WTC11 (cell line): ENCODE data around the gene DMRTA1. TPM values are rescaled to one million over a fixed set of nuclear protein-coding genes. Genes with fewer than 3 reads are reported as not detected.

Experiments used
- ARID4B ChIP-seq: sonication (generic); formaldehyde crosslinking; IDR thresholded peaks from 2 replicates; pipeline ENCODE4 v1.8.0; 2023; ENCODE audit warnings: missing genetic modification reagents, mild to moderate bottlenecking, borderline replicate concordance
- ATF3 ChIP-seq: sonication (generic); formaldehyde crosslinking; conservative IDR thresholded peaks from 2 replicates; pipeline ENCODE4 v1.8.1; 2022; ENCODE audit warnings: mild to moderate bottlenecking, missing genetic modification reagents
- FOXJ3 ChIP-seq: sonication (generic); formaldehyde crosslinking; IDR thresholded peaks from 2 replicates; pipeline ENCODE4 v1.9.0; 2021; ENCODE audit warnings: missing genetic modification reagents, mild to moderate bottlenecking, borderline replicate concordance
- FOXK1 ChIP-seq: sonication (generic); formaldehyde crosslinking; IDR thresholded peaks from 2 replicates; pipeline ENCODE4 v1.8.0; 2022; ENCODE audit warnings: mild to moderate bottlenecking, moderate library complexity, missing genetic modification reagents
- FOXP1 ChIP-seq: sonication (generic); formaldehyde crosslinking; IDR thresholded peaks from 2 replicates; pipeline ENCODE4 v1.8.0; 2022; ENCODE audit warnings: missing genetic modification reagents, mild to moderate bottlenecking, moderate library complexity, borderline replicate concordance
- FOXP4 ChIP-seq: sonication (generic); formaldehyde crosslinking; IDR thresholded peaks from 2 replicates; pipeline ENCODE4 v1.8.0; 2022; ENCODE audit warnings: mild to moderate bottlenecking, missing genetic modification reagents
- GABPB1 ChIP-seq: sonication (generic); formaldehyde crosslinking; IDR thresholded peaks from 2 replicates; pipeline ENCODE4 v1.8.1; 2023; ENCODE audit warnings: mild to moderate bottlenecking, missing genetic modification reagents
- MYBL2 ChIP-seq: sonication (generic); formaldehyde crosslinking; IDR thresholded peaks from 2 replicates; pipeline ENCODE4 v1.8.1; 2023; ENCODE audit warnings: mild to moderate bottlenecking, moderate library complexity, missing genetic modification reagents
- NR1H2 ChIP-seq: sonication (generic); formaldehyde crosslinking; IDR thresholded peaks from 2 replicates; pipeline ENCODE4 v1.9.0; 2021; ENCODE audit warnings: mild to moderate bottlenecking, moderate library complexity, missing genetic modification reagents
- NR2C2 ChIP-seq: sonication (generic); formaldehyde crosslinking; IDR thresholded peaks from 2 replicates; pipeline ENCODE4 v1.8.0; 2022; ENCODE audit warnings: mild to moderate bottlenecking, missing genetic modification reagents
- RELA ChIP-seq: sonication (generic); formaldehyde crosslinking; IDR thresholded peaks from 2 replicates; pipeline ENCODE4 v1.8.1; 2022; ENCODE audit warnings: missing genetic modification reagents, mild to moderate bottlenecking, borderline replicate concordance
- SMAD4 ChIP-seq: sonication (generic); formaldehyde crosslinking; IDR thresholded peaks from 2 replicates; pipeline ENCODE4 v1.8.0; 2022; ENCODE audit warnings: mild to moderate bottlenecking, missing genetic modification reagents
- ZBTB43 ChIP-seq: sonication (generic); formaldehyde crosslinking; IDR thresholded peaks from 2 replicates; pipeline ENCODE4 v1.8.1; 2023; ENCODE audit warnings: mild to moderate bottlenecking, missing genetic modification reagents
- ZNF121 ChIP-seq: sonication (generic); formaldehyde crosslinking; IDR thresholded peaks from 2 replicates; pipeline ENCODE4 v1.8.0; 2023; ENCODE audit warnings: missing genetic modification reagents
- ZNF263 ChIP-seq: sonication (generic); formaldehyde crosslinking; IDR thresholded peaks from 2 replicates; pipeline ENCODE4 v1.8.1; 2022; ENCODE audit warnings: low read depth, mild to moderate bottlenecking, moderate library complexity, missing genetic modification reagents
- ZNF281 ChIP-seq: sonication (generic); formaldehyde crosslinking; IDR thresholded peaks from 2 replicates; pipeline ENCODE4 v1.8.0; 2023; ENCODE audit warnings: mild to moderate bottlenecking, missing genetic modification reagents
- ZNF425 ChIP-seq: fragments of 250-450 bp; sonication (Bioruptor Pico); conservative IDR thresholded peaks from 2 replicates; pipeline ENCODE4 v1.9.0; 2021; ENCODE audit warnings: mild to moderate bottlenecking
- total RNA-seq: library from RNA; stranded (reverse); gene quantifications from 3 replicates; pipeline ENCODE4 v1.2.3, GENCODE V29; 2021
- TF ChIP-seq, protein P1 (sequence below): sonication (generic); formaldehyde crosslinking; IDR thresholded peaks from 2 replicates; pipeline ENCODE4 v1.8.1; 2023; ENCODE audit warnings: mild to moderate bottlenecking, missing genetic modification reagents, borderline replicate concordance
- TF ChIP-seq, protein P2 (sequence below): fragments of 200-600 bp; IDR thresholded peaks from 2 replicates; pipeline ENCODE4 v1.8.0; 2022; ENCODE audit warnings: antibody characterized with exemption

The DMRTA1 gene
- total RNA-seq, 1 experiment from 2014 or later: 2.4 TPM

DNA sequence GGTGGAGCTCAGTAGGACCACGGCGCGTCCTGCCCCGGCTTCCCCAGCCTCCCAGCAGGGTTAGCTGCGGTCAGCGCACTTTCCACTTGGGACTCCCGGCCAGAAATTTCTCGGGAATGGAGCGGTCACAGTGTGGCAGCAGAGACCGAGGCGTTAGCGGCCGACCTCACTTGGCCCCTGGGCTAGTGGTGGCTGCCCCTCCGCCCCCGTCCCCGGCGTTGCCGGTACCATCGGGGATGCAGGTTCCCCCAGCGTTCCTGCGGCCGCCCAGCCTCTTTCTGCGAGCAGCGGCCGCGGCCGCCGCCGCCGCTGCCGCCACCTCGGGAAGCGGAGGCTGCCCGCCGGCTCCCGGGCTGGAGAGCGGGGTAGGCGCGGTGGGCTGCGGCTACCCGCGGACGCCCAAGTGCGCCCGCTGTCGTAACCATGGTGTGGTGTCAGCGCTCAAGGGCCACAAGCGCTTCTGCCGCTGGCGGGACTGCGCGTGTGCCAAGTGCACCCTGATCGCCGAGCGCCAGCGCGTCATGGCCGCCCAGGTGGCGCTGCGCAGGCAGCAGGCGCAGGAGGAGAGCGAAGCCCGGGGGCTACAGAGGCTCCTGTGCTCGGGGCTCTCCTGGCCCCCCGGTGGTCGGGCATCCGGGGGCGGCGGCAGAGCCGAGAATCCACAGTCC is 460 bp downstream of the DMRTA1 start (continued):
- no peak for TF ChIP-seq ZNF281 (CRISPR knock-in tag)
- 0 out of 2 replicates have a peak, but pooled peaks have one; percentile 87 for TF ChIP-seq RELA (CRISPR knock-in tag)
- peak; percentile 52; the same call in 1 of the 2 replicates for TF ChIP-seq FOXP1 (CRISPR knock-in tag)
- TF ChIP-seq ZBTB43 (CRISPR knock-in tag): no peak; the same call in 1 of the 2 replicates
- 0 out of 2 replicates have a peak, but pooled peaks have one; percentile 20 for TF ChIP-seq ZNF263 (CRISPR knock-in tag)
- TF ChIP-seq, protein P1, sequence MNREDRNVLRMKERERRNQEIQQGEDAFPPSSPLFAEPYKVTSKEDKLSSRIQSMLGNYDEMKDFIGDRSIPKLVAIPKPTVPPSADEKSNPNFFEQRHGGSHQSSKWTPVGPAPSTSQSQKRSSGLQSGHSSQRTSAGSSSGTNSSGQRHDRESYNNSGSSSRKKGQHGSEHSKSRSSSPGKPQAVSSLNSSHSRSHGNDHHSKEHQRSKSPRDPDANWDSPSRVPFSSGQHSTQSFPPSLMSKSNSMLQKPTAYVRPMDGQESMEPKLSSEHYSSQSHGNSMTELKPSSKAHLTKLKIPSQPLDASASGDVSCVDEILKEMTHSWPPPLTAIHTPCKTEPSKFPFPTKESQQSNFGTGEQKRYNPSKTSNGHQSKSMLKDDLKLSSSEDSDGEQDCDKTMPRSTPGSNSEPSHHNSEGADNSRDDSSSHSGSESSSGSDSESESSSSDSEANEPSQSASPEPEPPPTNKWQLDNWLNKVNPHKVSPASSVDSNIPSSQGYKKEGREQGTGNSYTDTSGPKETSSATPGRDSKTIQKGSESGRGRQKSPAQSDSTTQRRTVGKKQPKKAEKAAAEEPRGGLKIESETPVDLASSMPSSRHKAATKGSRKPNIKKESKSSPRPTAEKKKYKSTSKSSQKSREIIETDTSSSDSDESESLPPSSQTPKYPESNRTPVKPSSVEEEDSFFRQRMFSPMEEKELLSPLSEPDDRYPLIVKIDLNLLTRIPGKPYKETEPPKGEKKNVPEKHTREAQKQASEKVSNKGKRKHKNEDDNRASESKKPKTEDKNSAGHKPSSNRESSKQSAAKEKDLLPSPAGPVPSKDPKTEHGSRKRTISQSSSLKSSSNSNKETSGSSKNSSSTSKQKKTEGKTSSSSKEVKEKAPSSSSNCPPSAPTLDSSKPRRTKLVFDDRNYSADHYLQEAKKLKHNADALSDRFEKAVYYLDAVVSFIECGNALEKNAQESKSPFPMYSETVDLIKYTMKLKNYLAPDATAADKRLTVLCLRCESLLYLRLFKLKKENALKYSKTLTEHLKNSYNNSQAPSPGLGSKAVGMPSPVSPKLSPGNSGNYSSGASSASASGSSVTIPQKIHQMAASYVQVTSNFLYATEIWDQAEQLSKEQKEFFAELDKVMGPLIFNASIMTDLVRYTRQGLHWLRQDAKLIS (CRISPR knock-in tag): no peak
- no peak for TF ChIP-seq NR2C2
- 0 out of 2 replicates have a peak, but pooled peaks have one; percentile 23 for TF ChIP-seq MYBL2 (CRISPR knock-in tag)
- peak; percentile 74; the same call in 1 of the 2 replicates for TF ChIP-seq FOXP4 (CRISPR knock-in tag)
- no peak for TF ChIP-seq ZNF121 (CRISPR knock-in tag)
- no peak for TF ChIP-seq SMAD4 (CRISPR knock-in tag)
- TF ChIP-seq ZNF425: no peak
- no peak for TF ChIP-seq NR1H2
- TF ChIP-seq FOXK1 (CRISPR knock-in tag): peak; percentile 43; the same call in 1 of the 2 replicates
- TF ChIP-seq, protein P2, sequence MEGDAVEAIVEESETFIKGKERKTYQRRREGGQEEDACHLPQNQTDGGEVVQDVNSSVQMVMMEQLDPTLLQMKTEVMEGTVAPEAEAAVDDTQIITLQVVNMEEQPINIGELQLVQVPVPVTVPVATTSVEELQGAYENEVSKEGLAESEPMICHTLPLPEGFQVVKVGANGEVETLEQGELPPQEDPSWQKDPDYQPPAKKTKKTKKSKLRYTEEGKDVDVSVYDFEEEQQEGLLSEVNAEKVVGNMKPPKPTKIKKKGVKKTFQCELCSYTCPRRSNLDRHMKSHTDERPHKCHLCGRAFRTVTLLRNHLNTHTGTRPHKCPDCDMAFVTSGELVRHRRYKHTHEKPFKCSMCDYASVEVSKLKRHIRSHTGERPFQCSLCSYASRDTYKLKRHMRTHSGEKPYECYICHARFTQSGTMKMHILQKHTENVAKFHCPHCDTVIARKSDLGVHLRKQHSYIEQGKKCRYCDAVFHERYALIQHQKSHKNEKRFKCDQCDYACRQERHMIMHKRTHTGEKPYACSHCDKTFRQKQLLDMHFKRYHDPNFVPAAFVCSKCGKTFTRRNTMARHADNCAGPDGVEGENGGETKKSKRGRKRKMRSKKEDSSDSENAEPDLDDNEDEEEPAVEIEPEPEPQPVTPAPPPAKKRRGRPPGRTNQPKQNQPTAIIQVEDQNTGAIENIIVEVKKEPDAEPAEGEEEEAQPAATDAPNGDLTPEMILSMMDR: no peak
- no peak for TF ChIP-seq GABPB1 (CRISPR knock-in tag)
- no peak for TF ChIP-seq ATF3 (CRISPR knock-in tag)
- TF ChIP-seq ARID4B (CRISPR knock-in tag): no peak
- no peak for TF ChIP-seq FOXJ3
